Body of pancreas (tissue), 4 donors: ENCODE results near the gene FXR1. TPM values are rescaled to one million over a fixed set of nuclear protein-coding genes. Genes with fewer than 3 reads are reported as not detected.

Experiments used
- ATAC-seq: fragments of 150-250 bp; one replicate; pipeline ENCODE4 v1.9.1; 2016
- DNase-seq, 4 donors: peaks; one replicate each; pipeline ENCODE4 v3.0.0-alpha.2; 2019
- H3K27ac ChIP-seq, 4 donors: fragments of 200-600 bp; sonication (generic); 1 replicate in 3 of 4; 2 replicates in 1 of 4; pipeline versions ENCODE4 v1.5.1 to v1.6.1; 2016 to 2019; ENCODE audit warnings: mild to moderate bottlenecking in 1 of 4, mixed read lengths in 1 of 4, moderate library complexity in 1 of 4
- H3K27me3 ChIP-seq, 2 donors: fragments of 200-600 bp; sonication (generic); one replicate each; pipeline ENCODE4 v1.6.0; 2016; ENCODE audit warnings: mild to moderate bottlenecking in 1 of 2
- H3K36me3 ChIP-seq, 2 donors: fragments of 200-600 bp; sonication (generic); replicated peaks in 1 of 2; 2 replicates each; pipeline ENCODE4 v1.5.1; 2016; ENCODE audit warnings: low read depth in 2 of 2; ENCODE audit not compliant: insufficient read depth in 1 of 2
- H3K4me1 ChIP-seq: fragments of 200-600 bp; sonication (generic); one replicate; pipeline ENCODE4 v1.6.0; 2016
- H3K4me3 ChIP-seq, 2 donors: fragments of 200-600 bp; sonication (generic); 1 replicate in 1 of 2; 2 replicates in 1 of 2; pipeline ENCODE4 v1.5.1; 2016 to 2019
- H3K9me3 ChIP-seq, 3 donors: fragments of 200-600 bp; sonication (generic); 1 replicate in 2 of 3; 2 replicates in 1 of 3; pipeline ENCODE4 v1.5.1; 2016
- POLR2A ChIP-seq, 3 donors: fragments of 450-650 bp; IDR thresholded peaks; one replicate each; pipeline ENCODE4 v1.6.1; 2016; ENCODE audit warnings: antibody characterized with exemption in 3 of 3, mild to moderate bottlenecking in 2 of 3
- WGBS, 2 donors: methylation state at CpG; one replicate each; pipeline ENCODE4 v1.1.5; 2017; 5-methylcytosine and 5-hydroxymethylcytosine counted together
- intact Hi-C: fragments of 100-400 bp; cut with DNase I; formaldehyde crosslinking; loops from one replicate; pipeline ENCODE4 v1.15.1; 2023
- total RNA-seq, 2 donors: library from RNA; depleted of rRNA; stranded (reverse); fragments of >200 nt; gene quantifications; one replicate each; pipeline ENCODE4 v1.1.0, GENCODE V29; 2016
- TF ChIP-seq, protein P1 (sequence below), 7 experiments: fragments of 450-650 bp in 4 of 7; fragments of 200-600 bp in 3 of 7; sonication (generic) in 3 of 7; IDR thresholded peaks; one replicate each; pipeline ENCODE4 v1.5.1; 2016 to 2019; ENCODE audit warnings: antibody characterized with exemption in 7 of 7

Gene FXR1
- total RNA-seq, 2 donors from 2014 or later = 55.0 to 89.5 TPM

DNA sequence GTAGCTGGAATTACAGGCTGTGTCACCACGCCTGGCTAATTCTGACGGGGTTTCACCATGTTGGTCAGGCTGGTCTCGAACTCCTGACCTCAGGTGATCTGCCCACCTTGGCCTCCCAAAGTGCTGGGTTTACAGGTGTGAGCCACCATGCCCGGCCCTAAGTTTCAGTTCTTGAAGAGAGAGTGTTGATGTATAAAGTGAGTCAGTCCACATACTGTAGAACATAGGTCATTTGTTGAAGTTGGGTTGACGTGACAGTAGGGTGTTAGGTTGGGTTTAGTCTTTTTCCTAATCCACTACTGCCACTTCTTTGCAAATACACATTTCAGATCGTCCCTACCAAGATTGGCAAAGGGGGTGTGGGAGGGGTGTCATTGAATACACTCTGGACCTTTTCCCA is 61.8 kb downstream of the FXR1 start:
- H3K36me3 ChIP-seq = peaks cover 0 to 2% of the 10 kb centered on the region in 2 donors

DNA sequence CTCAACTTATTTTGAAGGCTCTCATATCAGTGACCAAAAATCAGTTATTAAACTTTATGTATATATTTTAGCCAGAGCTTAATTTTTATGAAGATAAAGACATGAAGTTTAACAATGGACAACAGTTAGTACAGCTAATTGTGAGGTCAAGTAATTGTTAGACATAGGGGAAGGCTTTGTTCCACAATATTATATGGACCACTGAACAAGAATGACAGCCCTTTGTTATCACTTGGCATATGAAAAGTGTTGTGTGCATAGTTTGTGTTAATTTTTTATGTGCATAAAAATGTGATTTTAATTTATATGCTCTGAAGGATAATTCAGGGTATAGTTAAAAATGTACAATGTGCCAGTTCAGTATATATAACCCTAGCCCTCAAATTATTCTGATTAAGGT is 65.0 kb downstream of the FXR1 start:
- peaks cover 8% of the 10 kb centered on the region for H3K4me1 ChIP-seq
- no peaks in the 10 kb centered on the region for H3K36me3 ChIP-seq
- ATAC-seq (no peak), DNase-seq (no peak)
- TF ChIP-seq POLR2A (IDR thresholded peaks at IDR 0.05) = no peak
- TF ChIP-seq, protein P1, sequence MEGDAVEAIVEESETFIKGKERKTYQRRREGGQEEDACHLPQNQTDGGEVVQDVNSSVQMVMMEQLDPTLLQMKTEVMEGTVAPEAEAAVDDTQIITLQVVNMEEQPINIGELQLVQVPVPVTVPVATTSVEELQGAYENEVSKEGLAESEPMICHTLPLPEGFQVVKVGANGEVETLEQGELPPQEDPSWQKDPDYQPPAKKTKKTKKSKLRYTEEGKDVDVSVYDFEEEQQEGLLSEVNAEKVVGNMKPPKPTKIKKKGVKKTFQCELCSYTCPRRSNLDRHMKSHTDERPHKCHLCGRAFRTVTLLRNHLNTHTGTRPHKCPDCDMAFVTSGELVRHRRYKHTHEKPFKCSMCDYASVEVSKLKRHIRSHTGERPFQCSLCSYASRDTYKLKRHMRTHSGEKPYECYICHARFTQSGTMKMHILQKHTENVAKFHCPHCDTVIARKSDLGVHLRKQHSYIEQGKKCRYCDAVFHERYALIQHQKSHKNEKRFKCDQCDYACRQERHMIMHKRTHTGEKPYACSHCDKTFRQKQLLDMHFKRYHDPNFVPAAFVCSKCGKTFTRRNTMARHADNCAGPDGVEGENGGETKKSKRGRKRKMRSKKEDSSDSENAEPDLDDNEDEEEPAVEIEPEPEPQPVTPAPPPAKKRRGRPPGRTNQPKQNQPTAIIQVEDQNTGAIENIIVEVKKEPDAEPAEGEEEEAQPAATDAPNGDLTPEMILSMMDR (IDR thresholded peaks at IDR 0.05) = no peak
- H3K27ac ChIP-seq = no peak overlapping the region
- intact Hi-C loops = no loop called here
- H3K27me3 ChIP-seq = no peaks in the 10 kb centered on the region
- H3K9me3 ChIP-seq = no peaks in the 10 kb centered on the region
- no peak overlapping the region for H3K4me3 ChIP-seq

More for the DNA sequence above, 61.8 kb downstream of the FXR1 start:
- TF ChIP-seq, protein P1 (IDR thresholded peaks at IDR 0.05) = no peak
- TF ChIP-seq POLR2A (IDR thresholded peaks at IDR 0.05) = no peak
- H3K9me3 ChIP-seq = no peaks in the 10 kb centered on the region
- no peak overlapping the region for H3K4me3 ChIP-seq
- DNase-seq = no peak
- H3K4me1 ChIP-seq = no peaks in the 10 kb centered on the region
- 90 to 98% methylated on average over 6 of the region's 6 CpGs for WGBS, 2 donors
- intact Hi-C loops = no loop called here
- no peaks in the 10 kb centered on the region for H3K27me3 ChIP-seq
- ATAC-seq = no peak
- H3K27ac ChIP-seq = no peak overlapping the region

DNA sequence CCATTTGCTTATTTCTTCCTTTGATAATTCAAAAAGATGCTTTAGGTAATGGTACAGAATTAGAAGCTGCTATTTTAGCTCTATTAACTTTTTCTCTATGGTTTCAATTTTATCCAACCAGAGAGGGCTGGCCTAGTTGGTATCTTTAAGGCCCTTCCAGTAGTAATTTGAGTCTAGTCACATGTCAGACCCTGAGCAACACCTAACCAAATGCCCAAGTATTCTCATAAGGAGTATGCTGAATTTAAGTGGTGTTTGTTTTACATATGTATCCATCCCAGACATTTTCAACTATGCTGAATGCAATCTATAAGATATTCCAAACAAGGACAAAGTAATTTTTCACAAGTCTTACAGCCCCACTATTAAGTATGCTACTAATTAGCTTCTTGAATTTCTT is 67.5 kb downstream of the FXR1 start:
- no peak for DNase-seq
- Histone ChIP-seq H3K4me3 (no peak overlapping the region), H3K36me3 (no peaks in the 10 kb centered on the region), H3K9me3 (no peaks in the 10 kb centered on the region), H3K27ac (no peak overlapping the region), H3K27me3 (no peaks in the 10 kb centered on the region), H3K4me1 (peaks cover 8% of the 10 kb centered on the region)
- intact Hi-C loops = no loop called here
- no peak for ATAC-seq
- TF ChIP-seq POLR2A (IDR thresholded peaks at IDR 0.05) = no peak
- TF ChIP-seq, protein P1 (IDR thresholded peaks at IDR 0.05) = no peak

DNA sequence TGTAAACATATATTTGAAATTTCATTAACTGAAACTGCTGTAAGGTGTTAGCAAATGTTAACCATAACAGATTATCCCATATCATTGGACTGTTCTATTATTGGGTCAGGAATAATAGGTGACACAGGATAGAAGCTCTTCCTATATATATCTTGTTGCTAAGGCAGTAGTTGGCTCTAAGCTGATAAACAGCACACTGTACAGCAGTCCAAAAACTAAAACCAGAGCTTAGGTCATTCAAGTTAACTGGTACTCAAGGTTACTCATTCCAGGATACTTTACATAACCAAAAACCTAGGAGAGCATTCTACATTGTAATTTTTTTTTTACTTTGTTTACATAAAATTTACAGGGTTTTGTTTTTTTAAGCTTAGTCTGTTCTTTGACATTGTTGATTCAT is 68.1 kb downstream of the FXR1 start:
- no peak overlapping the region for H3K4me3 ChIP-seq
- no peaks in the 10 kb centered on the region for H3K36me3 ChIP-seq
- H3K4me1 ChIP-seq = peaks cover 8% of the 10 kb centered on the region
- no peaks in the 10 kb centered on the region for H3K9me3 ChIP-seq
- H3K27me3 ChIP-seq = no peaks in the 10 kb centered on the region
- no peak overlapping the region for H3K27ac ChIP-seq
- TF ChIP-seq, protein P1 (IDR thresholded peaks at IDR 0.05) = no peak
- ATAC-seq (peak; percentile 63), DNase-seq (no peak)
- intact Hi-C loops = no loop called here

DNA sequence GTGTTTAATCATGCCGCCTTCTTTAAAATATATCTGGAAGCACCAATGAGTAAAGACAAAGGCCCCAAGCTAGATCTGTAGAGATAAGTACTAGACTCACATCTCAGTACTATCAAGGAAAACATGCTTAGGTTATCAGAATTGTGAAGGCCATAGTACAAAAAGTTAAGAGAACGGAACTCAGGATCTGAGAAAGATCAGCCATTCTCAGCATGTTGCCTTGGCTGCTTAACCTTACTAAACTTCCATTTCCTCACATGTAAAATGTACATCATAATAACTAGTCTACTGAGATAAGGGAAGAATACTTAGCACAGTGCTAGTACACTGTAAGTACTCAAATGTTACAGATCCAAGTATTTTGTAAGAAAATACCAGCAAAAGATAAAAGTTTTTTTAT is 69.4 kb downstream of the FXR1 start:
- ATAC-seq = no peak
- Histone ChIP-seq H3K4me3 (no peak overlapping the region), H3K36me3 (no peaks in the 10 kb centered on the region), H3K9me3 (no peaks in the 10 kb centered on the region), H3K27ac (no peak overlapping the region), H3K27me3 (no peaks in the 10 kb centered on the region), H3K4me1 (peaks cover 8% of the 10 kb centered on the region)
- no peak for TF ChIP-seq POLR2A (IDR thresholded peaks at IDR 0.05)
- TF ChIP-seq, protein P1 (IDR thresholded peaks at IDR 0.05) = no peak
- WGBS, 2 donors = 61 to 73% methylated on average over 2 of the region's 2 CpGs
- intact Hi-C loops = no loop called here
- DNase-seq = no peak
